Non-pigmented ciliary epithelial cell (primary cell): Measurements from ENCODE around the gene ZMYND12.

Source experiments
- DNase-seq: peaks from one replicate; pipeline ENCODE4 v3.0.0-alpha.2; 2010; ENCODE audit warnings: low read depth

The ZMYND12 gene

GRCh38 chr1:42439940-42440339 is 15.9 kb downstream of the ZMYND12 start:
- peak; percentile 52 for DNase-seq

- DNase-seq: no peak
These were observed 21.5 kb downstream of the ZMYND12 start for GRCh38 chr1:42434340-42434739.

DNA sequence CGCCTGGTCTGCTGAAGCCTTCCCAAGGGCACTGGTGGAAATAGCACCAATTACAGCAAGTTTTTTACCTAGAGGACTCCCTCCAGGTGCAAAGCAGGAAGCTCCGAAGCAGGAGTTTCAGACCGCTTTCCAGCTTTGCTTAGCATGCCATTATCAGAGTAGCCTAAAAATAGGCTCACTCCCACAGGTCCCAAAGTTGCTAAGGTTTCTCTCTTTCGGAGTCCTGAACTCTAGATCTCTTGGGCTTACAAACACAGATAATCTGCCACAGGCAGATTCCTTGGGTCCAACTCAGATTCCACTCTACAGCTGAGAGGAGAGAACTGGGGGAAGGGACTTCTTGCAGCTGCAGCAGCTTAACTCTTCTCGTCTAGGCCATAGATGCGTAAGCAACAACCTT is 22.5 kb downstream of the ZMYND12 start:
- no peak for DNase-seq

GRCh38 chr1:42432714-42433113 is 23.1 kb downstream of the ZMYND12 start:
- DNase-seq: no peak

DNA sequence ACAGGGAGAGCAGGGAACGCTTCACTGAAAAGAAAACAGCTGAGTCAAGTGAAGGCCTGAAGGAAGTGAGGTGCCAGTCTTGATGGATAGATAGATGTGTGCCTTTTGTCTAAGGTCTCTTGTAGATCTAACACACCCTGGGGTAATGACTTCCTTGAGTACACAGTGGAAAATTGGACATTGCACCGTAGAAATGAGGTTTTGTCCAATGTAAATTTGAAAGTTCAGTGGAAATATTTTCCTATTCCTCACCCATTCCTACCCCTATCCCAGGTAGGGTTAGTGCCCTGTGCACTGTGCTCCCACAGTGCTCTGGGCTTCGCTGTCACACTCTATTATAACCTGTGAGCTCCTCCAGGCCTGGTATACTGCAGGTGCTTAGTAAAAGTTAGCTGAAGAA is 24.3 kb downstream of the ZMYND12 start:
- no peak for DNase-seq

- DNase-seq: no peak
These were observed 25.3 kb downstream of the ZMYND12 start for GRCh38 chr1:42430286-42431135.

DNA sequence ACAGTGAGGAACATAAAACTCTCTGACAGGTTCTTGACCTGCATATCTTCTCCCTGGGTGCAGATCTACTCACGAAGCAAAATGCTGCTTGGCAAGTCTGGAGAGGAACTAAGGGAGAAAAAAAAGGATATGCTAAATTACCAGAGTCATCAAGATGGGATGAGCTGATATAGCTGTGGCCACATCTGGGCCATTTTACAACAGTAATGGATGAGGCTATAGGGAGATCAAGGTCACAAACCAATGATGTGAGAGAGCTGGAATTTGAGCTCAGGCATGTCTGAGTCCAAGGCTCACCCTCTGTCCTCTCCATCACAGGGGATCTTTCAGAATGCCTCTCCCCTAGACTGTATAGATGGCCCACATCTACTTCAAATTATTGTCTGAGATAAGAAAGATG is 26.2 kb downstream of the ZMYND12 start:
- DNase-seq: no peak

DNA sequence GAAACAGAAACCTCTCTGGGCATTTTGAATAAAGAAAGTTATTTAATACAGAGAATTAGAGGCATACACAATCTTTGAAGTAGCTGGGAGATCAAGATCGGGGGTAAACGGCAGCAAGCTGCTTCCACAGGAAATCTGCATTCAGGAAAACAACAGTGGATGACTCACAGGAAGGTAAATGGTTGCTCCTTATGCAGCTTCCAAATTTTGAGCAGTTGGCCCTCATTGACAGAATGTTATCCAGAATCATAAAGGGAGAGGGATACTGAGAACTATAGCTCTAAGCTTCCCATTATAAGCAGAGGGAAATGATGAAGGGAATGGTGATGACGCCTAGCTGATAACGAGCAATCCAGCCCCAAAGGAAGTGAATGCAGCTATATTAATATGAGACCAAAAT is 28.6 kb downstream of the ZMYND12 start:
- no peak for DNase-seq

DNA sequence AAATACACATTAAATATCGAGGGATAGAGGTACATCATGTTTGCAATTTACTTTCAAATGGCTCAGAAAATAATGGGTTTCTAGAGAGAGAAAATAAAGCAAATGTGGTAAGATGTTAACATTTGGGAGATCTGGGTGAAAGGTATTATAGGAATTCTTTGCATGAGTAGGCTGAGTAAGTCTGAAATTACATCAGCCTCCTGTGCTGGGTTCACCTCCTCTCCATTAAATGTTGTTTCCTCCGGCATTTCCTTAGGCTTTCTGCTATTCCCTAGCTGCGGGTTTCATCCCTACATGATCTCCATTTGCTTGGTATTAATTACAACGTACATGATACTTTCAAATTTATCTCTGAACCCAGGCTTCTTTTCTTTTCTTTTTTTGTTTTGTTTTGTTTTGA is 31.6 kb downstream of the ZMYND12 start:
- peak; percentile 3 for DNase-seq

- DNase-seq: no peak
These were observed 32.1 kb downstream of the ZMYND12 start for GRCh38 chr1:42423681-42424080.

DNA sequence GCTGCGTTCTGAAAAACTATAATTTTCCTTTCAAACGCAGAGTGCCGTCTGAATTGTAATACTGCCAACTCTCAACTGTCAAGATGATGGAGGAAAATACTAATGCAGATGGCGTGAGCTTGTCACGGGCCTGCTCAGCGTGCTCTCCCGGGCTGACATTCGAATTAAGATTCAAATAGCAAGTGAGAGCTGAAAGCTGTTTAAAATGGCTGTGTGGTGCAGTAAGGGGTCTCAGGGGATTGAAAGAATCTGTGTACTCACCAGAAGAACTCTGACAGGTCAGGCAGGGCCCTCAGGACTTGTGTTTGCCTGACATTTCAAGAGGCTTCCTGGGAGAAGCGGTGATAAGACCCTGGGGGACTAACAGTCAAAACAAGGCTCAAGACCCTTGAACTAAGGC is 33.1 kb downstream of the ZMYND12 start:
- no peak for DNase-seq

DNA sequence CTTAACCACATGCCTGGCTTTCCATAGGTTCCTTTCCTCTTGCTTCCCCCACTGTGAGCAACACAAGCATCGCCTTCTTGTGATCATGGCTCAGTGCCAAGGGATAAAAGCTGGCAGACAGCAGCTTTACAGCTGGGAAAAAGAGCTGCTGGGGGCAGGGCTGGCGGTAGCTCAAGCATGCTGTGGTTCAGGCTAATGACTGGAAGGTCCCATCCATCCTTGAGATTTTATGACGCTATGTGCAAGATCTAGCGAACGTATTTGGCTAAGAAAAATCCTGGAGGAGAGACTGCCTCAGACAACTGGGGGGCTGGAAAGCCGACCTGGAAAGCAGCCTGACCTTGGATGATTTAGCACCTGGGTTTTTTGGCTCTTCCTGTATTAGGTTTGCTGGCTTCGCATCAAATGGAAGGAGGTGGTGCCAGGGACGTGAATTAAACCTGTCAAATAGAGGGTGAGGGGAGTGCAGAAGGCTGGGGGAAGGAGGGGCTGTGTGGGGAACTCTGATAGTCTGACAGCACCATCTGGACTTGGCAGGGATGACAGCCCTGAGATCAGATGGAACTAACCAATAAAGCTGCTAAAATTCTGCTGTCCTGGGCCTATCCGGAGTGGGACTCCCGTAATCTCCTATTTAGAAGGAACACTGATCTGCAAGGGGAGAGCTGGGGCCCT is 34.8 kb downstream of the ZMYND12 start:
- peak; percentile 42 for DNase-seq

- DNase-seq: no peak
These were observed 35.7 kb downstream of the ZMYND12 start for GRCh38 chr1:42420121-42420520.

- no peak for DNase-seq
These were observed 36.5 kb downstream of the ZMYND12 start for GRCh38 chr1:42419126-42419821.

DNA sequence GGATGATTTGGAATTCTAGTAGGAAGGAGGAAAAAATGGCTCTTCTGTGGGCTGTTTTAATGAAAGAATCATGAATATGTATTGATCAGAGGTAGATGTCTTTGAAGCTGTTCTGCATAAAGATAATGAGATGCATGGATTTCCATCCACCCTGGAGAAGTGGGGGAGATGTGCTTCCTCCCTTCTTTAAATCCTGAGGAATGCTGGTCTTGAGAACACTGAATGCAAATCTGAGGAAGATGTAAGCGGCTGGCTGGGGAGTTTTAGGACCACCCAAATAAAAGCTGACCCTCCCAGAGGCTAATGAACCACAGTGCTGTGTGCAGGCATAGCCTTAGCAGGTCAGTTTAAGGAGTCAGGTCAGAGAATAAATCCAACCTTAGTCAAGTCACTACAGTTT is 37.3 kb downstream of the ZMYND12 start:
- DNase-seq: no peak

GRCh38 chr1:42417166-42417565 is 38.7 kb downstream of the ZMYND12 start:
- DNase-seq: no peak

- no peak for DNase-seq
These were observed 41.0 kb downstream of the ZMYND12 start for GRCh38 chr1:42414551-42415496.

GRCh38 chr1:42403880-42404400 is 51.9 kb downstream of the ZMYND12 start:
- DNase-seq: no peak

DNA sequence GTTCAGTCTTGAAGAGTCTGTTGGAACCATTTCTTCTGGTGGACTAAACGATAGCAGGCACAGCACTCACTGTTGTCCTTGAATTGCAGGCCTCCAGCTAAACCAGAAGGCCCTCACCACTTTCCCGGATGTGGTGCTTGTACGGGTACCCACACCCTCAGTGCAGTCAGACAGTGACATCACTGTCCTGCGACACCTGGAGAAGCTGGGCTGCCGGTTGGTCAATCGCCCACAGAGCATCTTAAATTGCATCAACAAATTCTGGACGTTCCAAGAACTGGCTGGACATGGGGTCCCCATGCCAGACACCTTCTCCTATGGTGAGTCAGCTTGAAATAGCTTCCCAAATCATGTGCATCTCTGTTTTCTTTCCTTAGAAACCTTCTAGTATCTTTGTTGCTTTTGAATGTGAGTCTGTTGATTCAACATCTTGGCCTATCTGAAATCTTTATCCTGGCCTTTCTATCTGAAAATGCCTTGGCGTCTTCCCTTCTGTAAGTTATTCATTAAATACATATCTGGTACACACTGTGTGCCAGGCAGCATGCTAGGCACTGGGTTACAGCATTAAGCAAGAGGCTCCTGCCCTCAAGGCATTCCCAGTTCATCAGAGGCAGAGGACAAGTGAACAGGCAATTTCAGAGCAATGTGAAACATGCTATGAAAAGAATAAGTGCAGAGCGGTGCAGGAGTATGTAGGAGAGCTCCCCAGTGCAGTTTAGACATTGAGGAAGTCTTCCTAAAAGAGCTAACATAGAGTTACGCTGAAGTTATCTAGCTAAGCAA is 56.3 kb downstream of the ZMYND12 start:
- DNase-seq: no peak

GRCh38 chr1:42392967-42393848 is 62.6 kb downstream of the ZMYND12 start:
- DNase-seq: no peak
